Stimulated activated CD4-positive, alpha-beta T cell treated with anti-CD3 and anti-CD28 coated beads, Interleukin-1b, Interleukin-23, amount 100 ng/mL, for 1 hour (primary cell): ENCODE measurements around the gene DSG2.
"Not testable (repeated sequence)": the region's sequence is repeated elsewhere in the genome, so short reads cannot be mapped to it uniquely, and the experiment has no call there.

Source experiments
- DNase-seq, 2 donors: peaks; one replicate each; pipeline ENCODE4 v3.0.0-alpha.2; 2020; ENCODE audit warnings: low read depth in 2 of 2

The DSG2 gene

GRCh38 chr18:31500051-31500688, 2.2 kb downstream of the DSG2 start:
- no peak for DNase-seq

GRCh38 chr18:31503011-31503410, 5.0 kb downstream of the DSG2 start:
- DNase-seq: no peak

GRCh38 chr18:31504455-31505147, 6.6 kb downstream of the DSG2 start:
- no peak for DNase-seq

- DNase-seq: no peak
Observed at GRCh38 chr18:31505156-31505555, 7.2 kb downstream of the DSG2 start.

- no peak for DNase-seq
Observed at GRCh38 chr18:31506024-31506742, 8.2 kb downstream of the DSG2 start.

- DNase-seq: not testable (repeated sequence)
Observed at GRCh38 chr18:31507124-31507523, 9.1 kb downstream of the DSG2 start.

- DNase-seq: no peak
Observed at GRCh38 chr18:31508781-31509180, 10.8 kb downstream of the DSG2 start.

- no peak for DNase-seq
Observed at GRCh38 chr18:31509571-31509970, 11.6 kb downstream of the DSG2 start.

GRCh38 chr18:31510319-31510718, 12.3 kb downstream of the DSG2 start:
- no peak for DNase-seq

- DNase-seq: no peak
Observed at GRCh38 chr18:31511098-31511497, 13.1 kb downstream of the DSG2 start.

GRCh38 chr18:31512203-31512764, 14.3 kb downstream of the DSG2 start:
- DNase-seq: no peak

- DNase-seq: no peak
Observed at GRCh38 chr18:31513189-31513935, 15.4 kb downstream of the DSG2 start.

- DNase-seq: no peak
Observed at GRCh38 chr18:31516437-31516836, 18.5 kb downstream of the DSG2 start.

- no peak for DNase-seq
Observed at GRCh38 chr18:31526374-31526773, 28.4 kb downstream of the DSG2 start.

- DNase-seq: no peak
Observed at GRCh38 chr18:31533236-31533635, 35.3 kb downstream of the DSG2 start.

- no peak for DNase-seq
Observed at GRCh38 chr18:31538837-31539236, 40.9 kb downstream of the DSG2 start.

- DNase-seq: no peak
Observed at GRCh38 chr18:31546476-31546875, 48.5 kb downstream of the DSG2 start.

GRCh38 chr18:31548853-31549252, 50.9 kb downstream of the DSG2 start:
- no peak for DNase-seq

- no peak for DNase-seq
Observed at GRCh38 chr18:31549416-31549815, 51.4 kb downstream of the DSG2 start.

- no peak for DNase-seq
Observed at GRCh38 chr18:31551883-31552282, 53.9 kb downstream of the DSG2 start.

GRCh38 chr18:31553800-31554199, 55.8 kb downstream of the DSG2 start:
- DNase-seq: no peak

GRCh38 chr18:31554776-31555175, 56.8 kb downstream of the DSG2 start:
- DNase-seq: no peak
